Right lobe of liver (tissue), 4 donors: ENCODE measurements around the gene P2RX5.

Source experiments
- POLR2A ChIP-seq: fragments of 450-650 bp; IDR thresholded peaks from one replicate; pipeline ENCODE4 v1.6.1; 2017; ENCODE audit warnings: antibody characterized with exemption, mild to moderate bottlenecking
- TF ChIP-seq, protein P1 (sequence below), 4 donors: fragments of 200-600 bp in 3 of 4; fragments of 450-650 bp in 1 of 4; IDR thresholded peaks; one replicate each; pipeline versions ENCODE4 v1.5.1 to v1.8.0; 2016 to 2022; ENCODE audit warnings: antibody characterized with exemption in 4 of 4, mild to moderate bottlenecking in 2 of 4
- donor health status: DM: no; HTN: no; CAD: no.
- donor health status: DM: no; HTN: no; CAD: no.
- donor health status: DM: no; HTN: yes; CAD: no.

DNA sequence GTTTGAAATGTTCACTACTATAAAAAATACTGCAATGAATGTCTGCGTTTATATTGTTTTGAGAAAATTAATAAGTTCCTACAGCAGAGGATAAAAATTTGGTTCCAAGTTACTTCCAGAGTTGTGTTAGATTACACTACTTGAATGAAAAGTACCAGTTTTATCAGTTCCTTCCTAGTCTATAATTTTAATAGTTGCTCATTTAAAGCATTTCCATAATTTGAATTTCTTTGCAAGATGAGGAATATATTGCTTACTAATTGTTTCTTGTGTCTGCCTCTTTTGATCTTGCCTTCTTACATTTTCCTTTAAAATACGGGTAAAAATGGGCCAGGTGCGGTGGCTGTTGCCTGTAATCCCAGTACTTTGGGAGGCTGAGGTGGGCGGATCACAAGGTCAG, 23.4 kb downstream of the P2RX5 start:
- TF ChIP-seq, protein P1, sequence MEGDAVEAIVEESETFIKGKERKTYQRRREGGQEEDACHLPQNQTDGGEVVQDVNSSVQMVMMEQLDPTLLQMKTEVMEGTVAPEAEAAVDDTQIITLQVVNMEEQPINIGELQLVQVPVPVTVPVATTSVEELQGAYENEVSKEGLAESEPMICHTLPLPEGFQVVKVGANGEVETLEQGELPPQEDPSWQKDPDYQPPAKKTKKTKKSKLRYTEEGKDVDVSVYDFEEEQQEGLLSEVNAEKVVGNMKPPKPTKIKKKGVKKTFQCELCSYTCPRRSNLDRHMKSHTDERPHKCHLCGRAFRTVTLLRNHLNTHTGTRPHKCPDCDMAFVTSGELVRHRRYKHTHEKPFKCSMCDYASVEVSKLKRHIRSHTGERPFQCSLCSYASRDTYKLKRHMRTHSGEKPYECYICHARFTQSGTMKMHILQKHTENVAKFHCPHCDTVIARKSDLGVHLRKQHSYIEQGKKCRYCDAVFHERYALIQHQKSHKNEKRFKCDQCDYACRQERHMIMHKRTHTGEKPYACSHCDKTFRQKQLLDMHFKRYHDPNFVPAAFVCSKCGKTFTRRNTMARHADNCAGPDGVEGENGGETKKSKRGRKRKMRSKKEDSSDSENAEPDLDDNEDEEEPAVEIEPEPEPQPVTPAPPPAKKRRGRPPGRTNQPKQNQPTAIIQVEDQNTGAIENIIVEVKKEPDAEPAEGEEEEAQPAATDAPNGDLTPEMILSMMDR (IDR thresholded peaks at IDR 0.05), result no peak
- TF ChIP-seq POLR2A, result no peak
